Esophagus squamous epithelium (tissue), 4 donors: ENCODE results near the gene PKP1.

Experiments
- POLR2A ChIP-seq, 4 donors: fragments of 450-650 bp; IDR thresholded peaks; one replicate each; pipeline ENCODE4 v1.6.1; 2017; ENCODE audit warnings: antibody characterized with exemption in 4 of 4, mild to moderate bottlenecking in 4 of 4, moderate library complexity in 3 of 4
- TF ChIP-seq, protein P1 (sequence below), 6 experiments: fragments of 450-650 bp in 4 of 6; fragments of 200-600 bp in 2 of 6; sonication (generic) in 2 of 6; IDR thresholded peaks; one replicate each; pipeline ENCODE4 v1.5.1; 2016 to 2019; ENCODE audit warnings: antibody characterized with exemption in 6 of 6, mild to moderate bottlenecking in 4 of 6, moderate library complexity in 4 of 6

DNA sequence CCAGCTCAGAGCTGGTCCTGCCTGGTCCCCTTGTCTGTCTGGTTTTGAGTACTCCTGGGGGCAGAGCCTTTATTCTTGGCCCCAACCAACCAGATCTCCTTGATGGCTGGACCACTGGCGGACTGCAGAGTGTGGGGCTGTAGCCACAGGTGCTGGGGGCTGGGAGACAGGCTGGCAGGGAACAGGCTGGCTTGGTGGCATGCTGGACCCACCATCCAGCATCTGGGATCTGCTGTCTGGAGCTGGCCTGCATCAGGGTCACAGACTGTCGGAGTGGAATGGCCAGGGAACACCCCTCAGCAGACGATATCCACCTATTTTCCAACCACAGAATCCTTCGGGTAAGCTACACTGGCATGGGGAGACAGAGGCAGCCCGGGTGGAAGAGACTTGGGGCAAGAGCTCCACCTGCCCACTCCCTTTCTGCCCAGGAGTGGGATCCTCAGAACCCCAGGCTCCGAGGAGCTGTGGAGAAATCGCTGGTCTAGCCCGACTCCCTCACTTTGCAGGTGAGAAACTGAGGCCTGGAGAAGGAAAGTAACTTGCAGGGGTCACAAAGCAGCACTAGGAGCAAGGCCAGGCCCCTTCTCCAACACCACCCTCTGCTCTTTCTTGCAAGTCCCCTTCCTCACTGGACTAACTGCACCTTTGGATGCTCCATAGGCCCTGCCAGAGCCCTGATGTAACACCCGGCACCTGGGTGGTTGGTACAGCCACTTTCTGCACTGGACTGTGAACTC lies 53.6 kb downstream of the PKP1 start:
- TF ChIP-seq, protein P1, sequence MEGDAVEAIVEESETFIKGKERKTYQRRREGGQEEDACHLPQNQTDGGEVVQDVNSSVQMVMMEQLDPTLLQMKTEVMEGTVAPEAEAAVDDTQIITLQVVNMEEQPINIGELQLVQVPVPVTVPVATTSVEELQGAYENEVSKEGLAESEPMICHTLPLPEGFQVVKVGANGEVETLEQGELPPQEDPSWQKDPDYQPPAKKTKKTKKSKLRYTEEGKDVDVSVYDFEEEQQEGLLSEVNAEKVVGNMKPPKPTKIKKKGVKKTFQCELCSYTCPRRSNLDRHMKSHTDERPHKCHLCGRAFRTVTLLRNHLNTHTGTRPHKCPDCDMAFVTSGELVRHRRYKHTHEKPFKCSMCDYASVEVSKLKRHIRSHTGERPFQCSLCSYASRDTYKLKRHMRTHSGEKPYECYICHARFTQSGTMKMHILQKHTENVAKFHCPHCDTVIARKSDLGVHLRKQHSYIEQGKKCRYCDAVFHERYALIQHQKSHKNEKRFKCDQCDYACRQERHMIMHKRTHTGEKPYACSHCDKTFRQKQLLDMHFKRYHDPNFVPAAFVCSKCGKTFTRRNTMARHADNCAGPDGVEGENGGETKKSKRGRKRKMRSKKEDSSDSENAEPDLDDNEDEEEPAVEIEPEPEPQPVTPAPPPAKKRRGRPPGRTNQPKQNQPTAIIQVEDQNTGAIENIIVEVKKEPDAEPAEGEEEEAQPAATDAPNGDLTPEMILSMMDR (IDR thresholded peaks at IDR 0.05), result no peak
- TF ChIP-seq POLR2A (IDR thresholded peaks at IDR 0.05), result no peak
